Prostate gland (tissue), 2 donors: Measurements from ENCODE around the gene KCNK5.

Experiments used
- POLR2A ChIP-seq: fragments of 450-650 bp; IDR thresholded peaks from one replicate; pipeline ENCODE4 v1.6.1; 2016; ENCODE audit warnings: antibody characterized with exemption, mild to moderate bottlenecking
- TF ChIP-seq, protein P1 (sequence below), 4 experiments: fragments of 200-600 bp in 2 of 4; fragments of 450-650 bp in 2 of 4; sonication (generic) in 2 of 4; IDR thresholded peaks; 1 replicate in 3 of 4; 2 replicates in 1 of 4; pipeline ENCODE4 v1.5.1; 2016 to 2019; ENCODE audit warnings: antibody characterized with exemption in 4 of 4, mild to moderate bottlenecking in 2 of 4, moderate library complexity in 2 of 4

DNA sequence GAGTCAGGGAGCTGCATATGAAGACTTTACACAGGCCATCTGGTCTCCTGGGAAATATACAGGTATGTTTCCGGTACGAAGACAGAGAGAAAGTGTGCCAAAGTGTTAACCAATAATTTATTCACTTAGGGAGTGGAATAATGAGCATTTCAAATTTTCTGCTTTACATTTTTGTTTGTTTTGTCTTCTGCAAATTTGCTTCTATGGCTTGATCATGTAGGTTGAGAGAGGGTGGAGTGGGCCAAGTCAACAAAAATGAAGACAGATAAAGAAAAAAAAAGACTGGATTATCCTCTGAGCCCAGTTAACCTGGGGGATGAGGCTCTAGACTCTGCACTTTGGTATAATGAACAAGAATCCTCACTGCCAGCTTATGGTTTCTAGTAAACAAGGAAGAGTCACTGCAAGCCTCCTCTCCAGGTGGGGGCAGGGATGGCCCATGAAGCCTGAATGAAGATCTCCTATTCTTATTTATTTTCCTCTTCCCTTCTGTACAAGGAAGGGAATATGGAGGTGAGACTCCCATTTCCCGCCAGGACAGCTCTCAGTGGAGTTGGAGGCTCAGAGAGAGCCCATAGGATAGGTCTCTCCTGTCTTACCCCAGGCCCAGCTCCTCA lies 47.2 kb upstream of the KCNK5 start:
- TF ChIP-seq, protein P1, sequence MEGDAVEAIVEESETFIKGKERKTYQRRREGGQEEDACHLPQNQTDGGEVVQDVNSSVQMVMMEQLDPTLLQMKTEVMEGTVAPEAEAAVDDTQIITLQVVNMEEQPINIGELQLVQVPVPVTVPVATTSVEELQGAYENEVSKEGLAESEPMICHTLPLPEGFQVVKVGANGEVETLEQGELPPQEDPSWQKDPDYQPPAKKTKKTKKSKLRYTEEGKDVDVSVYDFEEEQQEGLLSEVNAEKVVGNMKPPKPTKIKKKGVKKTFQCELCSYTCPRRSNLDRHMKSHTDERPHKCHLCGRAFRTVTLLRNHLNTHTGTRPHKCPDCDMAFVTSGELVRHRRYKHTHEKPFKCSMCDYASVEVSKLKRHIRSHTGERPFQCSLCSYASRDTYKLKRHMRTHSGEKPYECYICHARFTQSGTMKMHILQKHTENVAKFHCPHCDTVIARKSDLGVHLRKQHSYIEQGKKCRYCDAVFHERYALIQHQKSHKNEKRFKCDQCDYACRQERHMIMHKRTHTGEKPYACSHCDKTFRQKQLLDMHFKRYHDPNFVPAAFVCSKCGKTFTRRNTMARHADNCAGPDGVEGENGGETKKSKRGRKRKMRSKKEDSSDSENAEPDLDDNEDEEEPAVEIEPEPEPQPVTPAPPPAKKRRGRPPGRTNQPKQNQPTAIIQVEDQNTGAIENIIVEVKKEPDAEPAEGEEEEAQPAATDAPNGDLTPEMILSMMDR (IDR thresholded peaks at IDR 0.05) = no peak
- TF ChIP-seq POLR2A = no peak
